Measurements from ENCODE around the gene OR2C3.

DNA sequence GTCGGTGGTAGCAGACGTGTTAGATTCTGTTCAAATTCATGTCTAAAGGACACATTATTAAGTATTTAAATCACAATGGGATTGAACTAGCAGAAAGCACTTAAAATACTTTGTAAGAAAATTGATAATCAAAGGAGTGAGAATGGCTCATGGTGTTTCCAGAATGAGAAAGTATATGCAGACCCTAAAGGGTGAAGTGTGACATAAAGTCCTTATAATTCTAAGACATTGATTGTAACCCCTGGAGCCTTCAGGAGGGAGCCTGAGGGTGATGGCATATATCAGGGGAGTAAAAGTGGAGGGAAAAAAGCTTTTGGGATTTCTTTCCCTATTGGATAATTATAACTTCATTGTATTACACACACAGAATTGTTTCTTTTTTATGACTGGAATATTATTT, at the start of gene OR2C3:
- TF ChIP-seq BCL11A (tag by site-specific recombination; IDR thresholded peaks at IDR 0.05; ENCODE audit: low read depth) = no peak
- TF ChIP-seq CTCF (tag by site-specific recombination; IDR thresholded peaks at IDR 0.05) = no peak
- no peak for TF ChIP-seq ZBTB21 (tag by site-specific recombination; IDR thresholded peaks at IDR 0.05)
- TF ChIP-seq KLF7 (tag by site-specific recombination; IDR thresholded peaks at IDR 0.05; ENCODE audit: borderline replicate concordance) = no peak
- no peak for TF ChIP-seq ZNF10 (tag by site-specific recombination; IDR thresholded peaks at IDR 0.05)

Data from HEK293 (cell line).